Fibroblast of pulmonary artery (primary cell): ENCODE data around the gene PLCE1.
A peak's percentile ranks its signal among the peaks of the same experiment; 100 is the strongest.

ENCODE experiments used
- DNase-seq: peaks from one replicate; pipeline ENCODE4 v3.0.0-alpha.2; 2010; ENCODE audit warnings: low read depth
- H3K4me3 ChIP-seq: replicated peaks from 2 replicates; pipeline ENCODE4 v1.5.1; 2011; ENCODE audit warnings: low read depth, mild to moderate bottlenecking, control low read depth, low read length, moderate library complexity
- CTCF ChIP-seq: IDR thresholded peaks from 2 replicates; pipeline ENCODE4 v1.5.1; 2011; ENCODE audit warnings: mild to moderate bottlenecking, control low read depth, low read length, inconsistent platforms; ENCODE audit errors: missing control alignments

The PLCE1 gene

GRCh38 chr10:94006591-94007550 lies 13.1 kb downstream of the PLCE1 start:
- no peak for TF ChIP-seq CTCF
- H3K4me3 ChIP-seq = no peak overlapping the region
- DNase-seq = peak; percentile 92

GRCh38 chr10:94008526-94008925 lies 14.8 kb downstream of the PLCE1 start:
- TF ChIP-seq CTCF = no peak
- DNase-seq = no peak
- no peak overlapping the region for H3K4me3 ChIP-seq

- TF ChIP-seq CTCF = no peak
- H3K4me3 ChIP-seq = no peak overlapping the region
- no peak for DNase-seq
Observed at GRCh38 chr10:94010116-94010515, 16.4 kb downstream of the PLCE1 start.

GRCh38 chr10:94010886-94011285 lies 17.2 kb downstream of the PLCE1 start:
- no peak for DNase-seq
- H3K4me3 ChIP-seq = no peak overlapping the region
- no peak for TF ChIP-seq CTCF

GRCh38 chr10:94011296-94011695 lies 17.6 kb downstream of the PLCE1 start:
- no peak for TF ChIP-seq CTCF
- no peak overlapping the region for H3K4me3 ChIP-seq
- DNase-seq = no peak

GRCh38 chr10:94012834-94013233 lies 19.1 kb downstream of the PLCE1 start:
- no peak for DNase-seq
- TF ChIP-seq CTCF = no peak
- H3K4me3 ChIP-seq = no peak overlapping the region
